Measurements from ENCODE around the gene POLR2J2.
"Not testable (repeated sequence)": the region's sequence is repeated elsewhere in the genome, so short reads cannot be mapped to it uniquely, and the experiment has no call there.

DNA sequence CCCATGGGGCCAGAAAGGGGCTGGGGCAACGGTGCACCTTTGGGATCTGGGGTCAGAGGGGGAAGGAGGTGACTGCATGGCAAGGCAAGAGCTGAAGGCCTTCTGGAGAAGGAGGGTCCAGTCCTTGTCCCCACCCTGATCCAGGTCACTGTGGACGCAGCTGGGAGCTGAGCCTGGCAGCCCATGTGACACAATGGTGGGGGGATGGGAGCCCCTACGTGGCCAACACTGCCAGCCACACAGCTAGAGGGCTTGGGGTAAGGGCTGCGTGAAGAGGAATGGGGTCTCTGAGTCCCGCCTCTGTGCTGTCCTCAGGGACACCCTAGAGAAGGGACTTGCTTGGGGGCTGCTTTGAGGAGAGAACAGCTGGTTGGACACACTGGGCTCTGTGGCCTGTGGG lies 9.3 kb upstream of the POLR2J2 start:
- TF ChIP-seq, protein P1, sequence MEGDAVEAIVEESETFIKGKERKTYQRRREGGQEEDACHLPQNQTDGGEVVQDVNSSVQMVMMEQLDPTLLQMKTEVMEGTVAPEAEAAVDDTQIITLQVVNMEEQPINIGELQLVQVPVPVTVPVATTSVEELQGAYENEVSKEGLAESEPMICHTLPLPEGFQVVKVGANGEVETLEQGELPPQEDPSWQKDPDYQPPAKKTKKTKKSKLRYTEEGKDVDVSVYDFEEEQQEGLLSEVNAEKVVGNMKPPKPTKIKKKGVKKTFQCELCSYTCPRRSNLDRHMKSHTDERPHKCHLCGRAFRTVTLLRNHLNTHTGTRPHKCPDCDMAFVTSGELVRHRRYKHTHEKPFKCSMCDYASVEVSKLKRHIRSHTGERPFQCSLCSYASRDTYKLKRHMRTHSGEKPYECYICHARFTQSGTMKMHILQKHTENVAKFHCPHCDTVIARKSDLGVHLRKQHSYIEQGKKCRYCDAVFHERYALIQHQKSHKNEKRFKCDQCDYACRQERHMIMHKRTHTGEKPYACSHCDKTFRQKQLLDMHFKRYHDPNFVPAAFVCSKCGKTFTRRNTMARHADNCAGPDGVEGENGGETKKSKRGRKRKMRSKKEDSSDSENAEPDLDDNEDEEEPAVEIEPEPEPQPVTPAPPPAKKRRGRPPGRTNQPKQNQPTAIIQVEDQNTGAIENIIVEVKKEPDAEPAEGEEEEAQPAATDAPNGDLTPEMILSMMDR (IDR thresholded peaks at IDR 0.05), result not testable (repeated sequence)
- TF ChIP-seq POLR2A (IDR thresholded peaks at IDR 0.05), result not testable (repeated sequence)

Data from esophagus squamous epithelium (tissue), 4 donors.